GM18520 (cell line): ENCODE data around the gene HSD17B7.
"Not testable (repeated sequence)": the region's sequence is repeated elsewhere in the genome, so short reads cannot be mapped to it uniquely, and the experiment has no call there.

Source experiments
- ATAC-seq: cut with Tn5 transposase; IDR thresholded peaks from one replicate; pipeline ENCODE4 v1.9.1; 2021; ENCODE audit not compliant: unreplicated experiment

HSD17B7 gene

GRCh38 chr1:162790303-162790984 lies at the start of gene HSD17B7:
Gene HSD17B7 (plus strand): TSS chr1:162790702. CDS start chr1:162790801, 99 bp downstream.
- ATAC-seq: peak; percentile 100

DNA sequence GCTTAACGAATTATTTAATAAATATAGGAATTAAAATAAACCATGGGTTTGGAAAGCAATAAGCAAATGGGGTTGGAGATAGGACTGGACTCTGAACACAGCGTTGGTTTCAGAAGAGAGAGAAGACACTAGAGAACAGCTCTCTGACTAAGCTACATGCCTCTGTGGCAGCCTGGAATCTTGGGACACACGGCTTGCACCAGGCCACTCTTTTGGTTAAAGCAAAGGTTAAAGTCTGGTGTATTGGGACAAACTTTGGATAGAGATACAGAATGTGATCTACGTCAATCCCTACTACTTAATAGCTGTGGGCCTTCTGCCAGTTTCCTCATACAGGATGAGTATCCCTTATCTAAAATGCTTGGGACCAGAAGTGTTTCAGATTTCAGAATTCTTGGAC lies 49.7 kb upstream of the HSD17B7 start:
- no peak for ATAC-seq

GRCh38 chr1:162741574-162741973 lies 48.9 kb upstream of the HSD17B7 start:
- no peak for ATAC-seq

DNA sequence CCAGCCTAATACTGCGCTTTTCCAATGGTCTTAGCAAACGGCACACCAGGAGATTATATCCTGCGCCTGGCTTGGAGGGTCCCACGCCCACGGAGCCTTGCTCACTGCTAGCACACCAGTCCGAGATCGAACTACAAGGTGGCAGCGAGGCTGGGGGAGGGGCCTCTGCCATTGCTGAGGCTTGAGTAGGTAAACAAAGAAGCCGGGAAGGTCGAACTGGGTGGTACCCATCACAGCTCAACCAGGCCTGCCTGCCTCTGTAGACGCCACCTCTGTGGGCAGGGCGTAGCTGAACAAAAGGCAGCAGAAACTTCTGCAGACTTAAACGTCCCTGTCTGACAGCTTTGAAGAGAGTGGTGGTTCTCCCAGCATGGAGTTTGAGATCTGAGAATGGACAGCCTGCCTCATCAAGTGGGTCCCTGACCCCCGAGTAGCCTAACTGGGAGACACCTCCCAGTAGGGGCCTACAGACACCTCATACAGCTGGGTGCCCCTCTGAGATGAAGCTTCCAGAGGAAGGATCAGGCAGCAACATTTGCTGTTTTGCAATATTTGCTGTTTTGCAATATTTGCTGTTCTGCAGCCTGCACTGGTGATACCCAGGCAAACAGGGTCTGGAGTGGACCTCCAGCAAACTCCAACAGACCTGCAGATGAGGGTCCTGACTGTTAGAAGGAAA lies 44.1 kb upstream of the HSD17B7 start:
- ATAC-seq: not testable (repeated sequence)

GRCh38 chr1:162753001-162753658 lies 37.4 kb upstream of the HSD17B7 start:
- no peak for ATAC-seq

DNA sequence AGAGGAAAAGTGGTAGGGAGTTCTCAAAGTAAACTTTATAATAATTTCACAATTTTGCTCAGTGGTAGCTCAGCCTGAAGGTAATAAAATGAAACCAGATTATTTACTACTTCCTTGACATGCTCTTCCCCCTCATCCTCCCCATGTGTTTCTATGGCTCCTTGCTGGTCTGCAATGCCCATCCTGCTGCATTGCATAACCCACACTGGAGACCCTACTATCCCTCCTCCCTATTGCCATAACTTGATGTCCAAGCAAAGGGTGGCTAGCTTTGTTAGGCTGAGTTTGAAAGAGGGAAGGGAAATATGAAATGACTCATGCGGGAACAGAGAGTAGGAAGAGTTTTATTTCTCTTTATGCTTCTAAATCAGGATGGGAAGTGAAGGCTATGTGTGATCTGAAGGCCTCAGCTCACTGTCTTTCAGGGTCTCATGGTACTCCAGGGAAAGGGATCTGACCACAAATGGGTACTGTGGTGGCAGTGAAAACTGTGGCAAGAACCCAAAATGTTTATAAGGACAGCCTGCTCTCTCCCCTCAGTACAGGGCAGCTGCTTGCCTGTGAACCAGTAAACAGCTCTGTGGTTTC lies 36.4 kb upstream of the HSD17B7 start:
- ATAC-seq: no peak

- ATAC-seq: no peak
These were observed 35.2 kb upstream of the HSD17B7 start for GRCh38 chr1:162755306-162755705.

- ATAC-seq: no peak
These were observed 34.0 kb upstream of the HSD17B7 start for GRCh38 chr1:162756523-162756922.

DNA sequence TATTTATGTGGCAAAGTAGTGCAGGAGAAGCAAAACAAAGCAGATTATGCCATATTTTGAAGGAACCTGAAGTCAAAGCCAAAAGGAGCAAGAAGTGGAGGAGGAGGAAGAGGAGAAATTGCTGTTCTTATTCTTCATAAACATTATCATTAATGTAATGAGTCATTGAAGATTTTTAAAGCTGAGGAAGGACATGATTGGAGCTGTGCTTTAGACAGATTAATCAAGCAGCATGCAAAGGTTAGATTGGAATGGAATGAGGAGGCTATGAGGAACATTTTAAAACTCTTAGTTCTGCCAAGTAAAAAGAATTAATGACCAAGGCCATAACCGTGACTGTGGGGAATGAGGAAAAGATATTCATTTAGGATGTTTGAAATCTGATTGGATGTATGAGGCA lies 33.0 kb upstream of the HSD17B7 start:
- no peak for ATAC-seq

DNA sequence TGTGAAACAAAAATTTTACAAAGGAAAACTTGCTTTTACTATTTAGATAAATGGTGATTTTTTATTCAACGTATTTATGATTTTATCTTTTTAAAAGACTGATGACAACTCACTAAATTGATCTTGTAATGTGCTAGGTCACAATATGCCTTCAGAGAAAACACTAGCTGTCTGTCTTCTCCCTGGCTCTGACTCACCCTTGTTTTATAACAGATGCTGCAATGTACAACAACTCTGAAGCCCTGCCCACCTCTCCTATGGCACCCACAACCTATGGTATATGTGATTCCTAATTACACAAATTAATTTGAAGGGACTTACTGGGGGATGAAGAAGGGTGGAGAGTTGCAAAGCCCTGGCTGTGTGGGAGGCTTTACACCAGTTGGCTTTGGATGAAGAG lies 24.7 kb upstream of the HSD17B7 start:
- ATAC-seq: no peak

DNA sequence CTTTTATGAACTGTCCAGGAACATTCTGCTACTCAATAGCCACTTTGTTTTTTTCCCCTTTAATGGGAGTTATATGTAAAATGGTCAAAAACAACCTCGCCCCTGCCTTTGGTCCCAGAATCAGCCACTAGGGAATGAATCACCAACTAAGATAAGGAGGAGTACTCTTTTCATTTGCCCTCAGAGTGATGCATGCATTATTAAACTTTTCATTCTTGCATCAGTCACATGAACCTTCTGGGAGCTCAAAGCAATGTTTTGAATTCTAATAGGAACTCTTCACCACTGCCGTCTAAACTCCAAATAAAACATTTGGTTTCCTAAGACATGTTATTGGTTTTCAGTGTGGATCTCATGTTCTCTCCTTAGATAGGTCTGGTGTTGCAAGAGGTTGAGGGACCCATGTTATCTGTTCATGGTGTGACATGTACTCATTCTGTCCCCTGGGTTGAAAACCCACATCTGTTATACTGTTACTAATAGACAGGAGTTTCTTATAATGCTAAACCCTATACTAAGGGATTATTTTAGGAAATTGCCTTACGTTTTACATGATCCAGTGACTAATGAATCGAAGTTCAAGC lies 17.8 kb upstream of the HSD17B7 start:
- ATAC-seq: no peak

DNA sequence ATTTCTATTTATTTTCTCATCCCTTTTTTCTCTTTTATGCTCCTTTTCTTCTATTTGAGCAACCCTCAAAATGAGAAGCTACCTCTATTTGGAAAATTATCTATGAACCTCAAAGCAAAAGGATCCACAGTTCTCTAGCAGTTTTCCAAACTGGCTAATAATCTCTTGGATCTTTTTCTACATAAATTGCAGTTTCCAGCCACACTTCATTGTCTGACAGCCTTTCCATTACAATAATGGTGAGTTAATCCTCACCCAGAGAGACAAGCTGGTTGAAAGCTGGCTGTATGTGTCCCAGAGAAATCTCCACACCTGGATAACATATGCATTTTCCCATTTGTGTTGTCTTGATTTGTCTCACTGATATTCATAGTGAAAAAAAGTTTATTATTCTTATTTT lies 16.5 kb upstream of the HSD17B7 start:
- no peak for ATAC-seq

- ATAC-seq: no peak
These were observed 11.5 kb upstream of the HSD17B7 start for GRCh38 chr1:162779043-162779442.

DNA sequence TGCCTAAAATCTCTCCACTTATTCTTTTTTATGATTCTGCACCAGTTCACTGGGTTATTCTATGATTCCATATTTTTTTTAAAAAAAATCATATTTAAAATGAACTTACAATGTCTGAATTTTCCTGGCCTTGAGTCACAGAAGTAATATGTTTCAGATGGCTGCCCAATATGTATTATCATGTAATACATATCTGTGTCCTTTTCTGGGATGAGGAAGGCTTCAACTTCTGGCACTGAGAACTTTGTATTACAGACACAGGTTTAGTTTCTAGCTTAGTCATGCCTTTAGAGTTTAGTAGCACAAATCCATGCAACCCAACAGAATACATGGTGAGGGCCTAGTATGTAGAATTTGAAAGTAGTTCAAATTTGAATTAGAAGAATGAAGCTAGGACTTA lies 7.8 kb upstream of the HSD17B7 start:
- no peak for ATAC-seq

DNA sequence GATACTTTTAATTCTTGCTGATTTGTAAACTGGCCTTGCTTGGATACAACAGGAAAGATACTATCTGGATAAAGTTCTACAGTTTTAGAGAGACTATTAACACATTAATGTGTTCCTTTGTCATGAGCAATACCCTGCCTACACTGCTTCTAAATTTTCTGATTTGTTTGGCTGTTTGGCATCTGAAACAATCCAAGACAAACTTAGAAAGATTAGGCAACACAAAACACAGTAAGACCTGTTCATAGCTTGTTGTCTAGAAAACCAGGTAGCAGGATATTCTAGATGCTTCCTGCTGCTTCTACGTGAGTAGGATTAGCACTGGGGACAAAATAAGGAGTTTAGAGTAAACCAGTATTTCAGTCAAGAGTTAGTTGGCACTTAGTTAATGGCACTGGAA lies 5.6 kb upstream of the HSD17B7 start:
- not testable (repeated sequence) for ATAC-seq

- ATAC-seq: not testable (repeated sequence)
These were observed 1.7 kb upstream of the HSD17B7 start for GRCh38 chr1:162788783-162789182.

- ATAC-seq: peak; percentile 3
These were observed 469 bp downstream of the HSD17B7 start for GRCh38 chr1:162790985-162791357.

- not testable (repeated sequence) for ATAC-seq
These were observed 3.8 kb downstream of the HSD17B7 start for GRCh38 chr1:162794284-162794683.

DNA sequence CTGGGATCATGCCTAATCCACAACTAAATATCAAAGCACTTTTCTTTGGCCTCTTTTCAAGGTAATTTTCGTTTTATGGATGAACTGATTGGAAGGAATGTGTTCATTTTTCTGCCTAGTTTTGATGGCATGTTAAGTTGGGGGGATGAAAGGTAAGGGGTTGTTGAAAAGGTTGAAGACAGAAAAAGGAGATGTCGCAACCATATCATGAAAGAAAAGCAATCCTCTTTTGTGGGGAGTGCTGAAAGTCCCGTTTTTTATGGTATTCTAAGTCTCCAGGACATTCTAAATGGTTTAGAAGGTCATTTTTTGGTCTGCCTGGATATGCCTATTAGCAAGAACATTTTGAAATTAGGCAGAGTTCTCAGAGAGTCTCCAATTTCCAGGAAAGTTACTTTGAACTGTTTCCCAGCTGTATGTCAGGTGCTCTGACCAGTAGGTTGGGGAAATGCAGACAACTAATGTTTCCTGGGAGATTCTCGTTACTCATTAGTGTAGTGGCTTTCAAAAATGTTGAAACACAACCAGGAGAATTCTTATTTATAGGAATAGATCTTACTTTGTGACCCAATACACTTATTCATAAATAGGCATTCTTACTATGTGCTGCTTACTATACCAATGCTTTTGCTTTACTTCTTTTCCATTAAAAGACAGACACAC lies 6.2 kb downstream of the HSD17B7 start:
- ATAC-seq: not testable (repeated sequence)

DNA sequence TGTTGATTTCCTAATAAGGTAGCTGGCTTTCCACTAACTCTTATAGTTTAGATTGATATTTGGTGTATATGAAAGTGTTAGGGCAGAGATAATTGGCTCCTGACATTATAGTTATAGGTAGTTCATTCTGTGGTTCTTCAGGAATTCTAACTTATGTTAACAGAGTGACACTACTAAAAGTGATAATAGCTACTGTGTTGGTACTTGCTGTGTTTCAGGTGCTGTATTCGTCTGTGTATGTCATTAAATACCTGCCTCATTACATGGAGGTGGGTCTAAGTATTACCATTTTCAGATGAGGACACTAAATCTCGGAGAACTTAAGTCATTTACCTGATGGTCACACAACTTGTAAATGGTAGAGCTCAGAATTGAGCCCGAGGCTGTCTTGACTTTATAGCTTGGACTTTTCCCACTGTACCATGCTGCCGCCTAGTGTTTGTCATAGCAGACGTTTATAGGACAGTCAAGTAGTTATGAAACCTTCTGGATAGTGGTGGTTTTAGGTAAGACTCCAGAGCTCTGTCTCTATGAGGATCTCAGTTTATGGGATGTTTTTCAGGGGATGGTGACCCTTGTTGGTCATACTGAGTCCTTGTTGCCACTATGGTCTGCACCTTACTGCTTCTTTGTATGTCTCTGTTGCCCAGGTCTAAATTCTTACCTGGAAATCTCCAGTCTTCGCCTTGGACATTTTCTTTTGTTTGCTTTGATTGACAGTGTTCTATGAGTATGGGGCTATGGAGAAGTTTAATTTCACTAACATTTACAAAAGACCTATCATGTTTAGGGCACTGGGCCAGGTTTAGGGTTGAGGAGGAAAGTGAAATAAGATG lies 9.7 kb downstream of the HSD17B7 start:
- not testable (repeated sequence) for ATAC-seq
